HG03432 (cell line): ENCODE results near the gene FUBP3.

Experiments used
- ATAC-seq: cut with Tn5 transposase; IDR thresholded peaks from one replicate; pipeline ENCODE4 v1.9.1; 2021; ENCODE audit warnings: mild to moderate bottlenecking, moderate library complexity; ENCODE audit not compliant: unreplicated experiment

Gene FUBP3

DNA sequence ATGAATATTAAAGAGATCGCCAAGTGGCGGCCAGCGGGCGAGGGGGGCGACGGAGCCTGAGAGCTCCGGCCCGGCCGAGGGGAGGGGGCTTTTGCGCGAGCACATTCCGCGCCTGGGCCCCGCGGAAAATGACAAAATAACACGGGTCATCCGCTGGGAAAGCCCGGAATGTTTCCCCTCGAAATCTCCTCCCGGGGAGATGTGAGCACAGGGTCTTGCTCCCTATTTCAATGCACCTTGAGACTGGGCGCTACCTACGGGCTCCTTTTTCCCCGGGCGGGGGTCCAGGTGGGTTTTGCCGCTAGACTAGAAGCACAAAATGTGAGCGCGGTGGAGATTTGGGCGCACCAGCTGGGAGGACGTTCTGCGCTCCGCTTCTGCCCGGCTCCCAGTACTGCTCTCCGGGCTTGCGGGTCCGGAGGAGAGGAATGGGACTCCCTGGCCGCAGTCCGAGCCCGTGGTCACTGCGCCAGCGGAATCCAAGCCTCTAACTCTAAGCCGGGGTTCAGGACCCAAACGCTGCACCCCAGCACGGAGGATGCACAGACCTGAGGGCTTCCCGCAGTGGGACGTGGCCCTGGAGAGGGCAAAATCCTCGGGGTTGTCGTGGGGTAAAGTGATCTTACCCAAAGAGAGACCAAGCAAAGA, 82.2 kb downstream of the FUBP3 start:
- ATAC-seq = no peak

DNA sequence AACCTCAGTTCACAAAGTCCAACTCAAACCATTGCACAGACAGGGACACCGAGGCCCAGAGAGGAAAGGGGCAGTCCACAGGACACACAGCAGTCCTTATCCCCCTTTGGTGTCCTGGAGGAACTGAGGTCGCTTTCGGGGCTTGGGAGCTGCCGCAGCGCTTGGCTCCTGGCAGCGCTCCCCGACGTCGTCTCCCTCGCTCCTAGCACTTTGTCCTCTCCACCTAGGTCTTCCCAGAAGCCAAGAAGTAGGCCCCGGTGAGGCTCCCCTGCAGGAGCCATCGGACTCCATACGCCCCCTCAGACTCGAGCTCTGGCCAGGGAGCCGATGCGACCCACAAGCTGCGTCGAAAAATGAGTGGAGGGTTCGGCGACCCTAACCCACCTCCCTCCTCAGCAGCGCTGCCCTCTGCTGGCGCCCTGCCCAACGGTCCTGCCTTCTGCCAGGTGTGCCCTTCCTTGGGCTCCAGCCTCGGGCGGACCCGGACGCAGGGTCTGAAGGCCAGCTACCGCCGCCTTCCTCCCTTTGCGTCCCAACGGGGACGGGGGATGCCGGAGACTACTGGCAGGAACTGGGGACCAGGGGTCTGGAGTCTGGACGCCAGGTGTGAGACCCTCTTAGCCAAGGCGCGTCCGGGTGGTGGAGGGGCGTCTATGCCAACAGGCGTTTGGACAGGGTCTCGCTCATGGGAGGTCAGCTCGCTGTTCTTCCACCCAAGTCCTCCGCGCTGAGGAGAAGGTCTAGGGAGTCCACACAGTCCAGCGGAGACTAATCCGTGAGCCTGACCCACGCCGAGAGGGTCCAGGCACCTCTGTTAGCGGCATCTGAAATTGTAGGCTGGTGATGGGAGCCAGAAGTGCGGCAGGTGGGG, 83.0 kb downstream of the FUBP3 start:
- no peak for ATAC-seq

DNA sequence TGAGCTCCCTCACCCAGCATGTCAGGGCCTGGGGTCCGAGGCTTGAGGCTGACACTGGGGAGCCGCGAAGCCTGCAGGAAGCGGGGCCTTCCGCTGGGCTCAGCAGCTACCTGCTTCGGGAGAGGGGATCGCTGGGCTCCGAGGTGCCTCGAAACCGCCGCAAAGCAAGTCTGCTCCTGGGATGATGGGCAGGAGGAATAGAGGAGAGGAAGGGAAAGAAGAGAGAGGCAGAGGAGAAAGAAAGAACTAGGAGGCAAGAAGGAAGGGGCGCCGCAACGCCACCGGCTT, 83.5 kb downstream of the FUBP3 start:
- no peak for ATAC-seq

DNA sequence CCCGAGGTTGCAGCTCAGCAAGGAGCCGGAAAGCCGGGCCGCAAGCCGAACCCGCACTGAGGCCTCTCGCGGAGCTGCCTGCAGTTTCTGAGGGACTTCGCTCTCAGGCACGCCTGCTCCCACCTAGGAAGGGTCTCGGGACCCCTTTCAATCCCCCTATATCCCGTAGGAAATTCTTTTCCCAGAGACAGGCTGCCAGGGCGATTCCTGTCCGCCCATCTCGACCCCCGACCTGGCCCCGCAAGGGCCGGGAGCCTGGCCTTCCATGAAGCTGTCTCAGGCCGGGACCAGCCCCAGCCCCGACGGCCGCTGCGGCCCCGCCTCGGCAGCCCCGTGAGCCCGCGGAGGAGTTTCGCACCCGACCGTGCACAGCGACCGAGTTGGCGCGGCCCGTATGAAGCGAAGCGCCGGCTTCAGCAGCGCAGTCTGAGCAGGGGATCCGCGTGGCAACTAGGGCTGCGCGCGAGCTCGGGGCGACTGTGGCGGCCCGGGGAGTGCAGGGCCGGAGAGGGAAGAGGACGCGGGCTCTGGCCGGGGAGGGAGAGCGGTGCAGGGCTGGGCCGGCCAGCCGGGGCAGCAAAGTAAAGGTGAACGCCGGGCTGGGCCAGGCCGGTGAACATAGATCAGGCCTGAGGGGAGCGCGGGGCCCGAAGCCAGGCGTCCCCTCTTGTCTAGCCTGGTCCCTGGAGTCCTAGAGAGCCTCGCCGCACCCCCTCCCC, 84.0 kb downstream of the FUBP3 start:
- no peak for ATAC-seq

DNA sequence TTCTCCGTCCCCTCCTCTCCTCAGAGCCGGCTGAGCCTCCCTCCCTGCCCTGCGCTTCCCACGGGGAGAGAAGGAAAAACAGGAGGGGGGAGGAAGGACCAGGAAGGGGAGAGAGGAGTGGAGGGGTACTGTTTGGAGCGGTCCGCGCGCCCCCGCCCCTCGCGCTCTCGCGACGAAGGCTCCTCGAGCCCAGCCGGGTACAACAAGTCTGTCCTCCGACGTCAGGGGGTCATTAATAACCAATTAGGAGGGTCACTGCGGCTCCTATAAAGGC, 84.5 kb downstream of the FUBP3 start:
- no peak for ATAC-seq

DNA sequence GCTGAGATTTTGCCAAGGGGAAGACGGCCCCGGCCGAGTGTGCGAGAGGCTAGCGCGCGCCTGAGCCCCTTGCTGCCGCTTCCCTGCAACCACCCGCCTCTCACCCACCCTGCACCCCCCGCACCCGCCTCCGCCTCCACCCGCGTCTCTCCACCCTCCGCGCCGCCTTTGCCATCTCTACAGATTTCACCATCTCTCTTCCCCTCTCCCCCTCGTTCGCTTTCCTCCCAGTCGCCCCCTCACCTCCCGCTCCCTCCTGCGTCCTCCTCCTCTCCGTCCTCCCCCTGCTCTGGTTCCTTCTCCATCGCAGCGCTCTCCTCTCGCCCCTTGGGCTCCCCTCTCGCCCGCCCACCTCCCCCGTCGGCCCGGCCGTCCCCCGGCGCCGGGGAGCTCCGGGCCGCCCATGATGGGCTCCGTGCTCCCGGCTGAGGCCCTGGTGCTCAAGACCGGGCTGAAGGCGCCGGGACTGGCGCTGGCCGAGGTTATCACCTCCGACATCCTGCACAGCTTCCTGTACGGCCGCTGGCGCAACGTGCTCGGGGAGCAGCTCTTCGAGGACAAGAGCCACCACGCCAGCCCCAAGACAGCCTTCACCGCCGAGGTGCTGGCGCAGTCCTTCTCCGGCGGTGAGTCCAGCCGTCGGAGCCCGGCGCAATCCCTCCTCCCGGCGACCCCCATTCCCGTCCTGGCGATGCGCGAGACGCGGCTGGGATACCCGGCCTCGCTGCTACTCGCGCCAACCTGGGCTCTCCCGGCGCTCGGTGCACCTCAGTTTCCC, 85.1 kb downstream of the FUBP3 start, which contains the start of gene PRDM12:
Gene PRDM12, plus strand, starts transcription at position 344 of the 778 bp plus-strand sequence. Its CDS starts 60 bp downstream, at position 404.
- ATAC-seq = no peak

DNA sequence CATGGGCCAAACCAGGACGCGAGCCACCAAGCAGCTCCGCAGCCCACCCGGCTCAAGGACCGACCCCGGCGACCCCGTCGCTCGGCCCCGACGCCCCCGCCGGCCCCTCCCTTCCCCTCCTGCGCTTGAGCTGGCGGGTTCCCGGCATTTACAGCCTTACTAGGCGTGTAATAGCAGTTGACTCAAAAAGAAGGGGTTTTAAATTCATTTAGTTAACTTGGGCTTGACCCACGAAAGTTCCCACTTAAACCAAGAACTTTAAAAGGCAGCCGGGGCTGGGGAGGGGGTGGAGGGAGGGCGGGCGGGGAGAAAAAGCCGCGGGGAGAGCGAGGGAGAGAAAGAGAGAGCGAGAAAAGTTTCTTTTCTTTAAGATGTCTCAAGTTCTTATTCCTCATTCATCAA, 85.7 kb downstream of the FUBP3 start:
- no peak for ATAC-seq

DNA sequence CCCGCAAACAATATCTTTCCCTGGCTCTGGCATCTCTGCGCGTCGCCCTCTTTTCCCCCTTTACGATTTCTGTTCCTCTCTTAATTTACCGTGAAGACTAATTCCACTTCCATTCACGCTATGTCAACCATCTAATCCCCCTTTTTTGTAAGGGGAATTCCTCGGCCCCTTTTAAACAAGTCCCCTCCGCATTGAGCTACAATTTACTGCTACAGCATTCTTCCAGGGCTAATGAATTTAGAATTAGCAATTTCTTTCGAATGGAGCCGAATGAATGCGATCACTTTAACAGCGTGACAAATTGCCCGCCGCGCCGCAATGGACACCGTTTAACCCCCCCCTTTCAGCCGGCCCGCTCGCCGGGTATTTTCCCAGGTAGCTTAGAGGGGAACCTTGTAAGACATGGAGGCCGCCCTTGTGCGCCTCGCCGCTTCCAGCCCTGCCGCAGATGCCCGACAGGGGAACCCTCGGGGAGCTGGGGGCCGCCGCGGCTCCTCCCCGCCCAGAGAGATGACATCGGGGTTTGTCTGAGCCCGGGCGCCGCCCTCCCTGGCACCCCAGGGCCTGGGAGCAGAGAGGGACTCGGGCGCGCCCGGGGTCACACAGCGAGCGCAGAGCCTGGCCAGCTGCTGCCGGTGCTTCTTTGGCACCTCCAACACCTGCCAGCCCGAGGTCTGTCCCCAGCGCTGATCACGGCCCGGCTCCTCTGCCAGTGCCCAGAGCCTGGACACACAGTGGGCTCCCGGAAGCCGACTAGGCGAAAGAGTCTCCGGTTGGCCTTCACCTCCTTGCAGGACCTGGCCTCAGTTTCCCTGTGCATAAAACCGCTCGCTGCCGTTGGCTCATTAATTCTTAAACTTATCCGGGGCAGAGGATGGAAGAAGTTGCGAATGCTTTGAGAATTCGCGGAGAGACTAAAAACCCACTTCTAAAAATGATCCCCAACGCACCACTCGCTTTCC, 86.3 kb downstream of the FUBP3 start:
- no peak for ATAC-seq

DNA sequence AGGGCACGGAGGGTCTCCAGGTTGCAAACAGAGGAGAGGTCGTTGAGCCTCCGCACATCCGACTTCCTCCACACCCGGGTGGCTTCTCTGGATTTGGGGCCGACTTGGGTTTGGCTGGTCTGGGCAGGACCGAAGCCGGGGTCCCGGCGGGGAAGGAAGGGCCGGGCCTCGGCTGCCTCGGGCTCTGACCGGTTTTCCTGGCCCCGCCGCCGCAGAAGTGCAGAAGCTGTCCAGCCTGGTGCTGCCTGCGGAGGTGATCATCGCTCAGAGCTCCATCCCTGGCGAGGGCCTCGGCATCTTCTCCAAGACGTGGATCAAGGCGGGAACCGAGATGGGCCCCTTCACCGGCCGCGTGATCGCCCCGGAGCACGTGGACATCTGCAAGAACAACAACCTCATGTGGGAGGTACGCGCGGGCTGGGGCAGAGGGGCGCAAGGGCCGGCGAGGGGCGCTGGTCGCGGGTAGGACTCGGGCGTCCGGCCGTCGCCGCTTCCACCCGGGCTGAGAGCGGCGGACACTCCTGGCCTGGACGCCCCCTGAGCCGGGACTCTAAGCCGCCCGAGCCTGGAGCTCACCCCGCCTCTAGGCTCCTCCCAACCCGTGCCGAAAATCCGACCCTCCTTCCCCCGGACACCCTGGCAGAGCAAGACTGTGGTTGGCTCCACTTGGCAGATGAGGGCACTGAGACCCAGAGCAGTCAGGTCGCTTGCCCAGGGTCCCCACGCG, 87.2 kb downstream of the FUBP3 start:
- no peak for ATAC-seq

DNA sequence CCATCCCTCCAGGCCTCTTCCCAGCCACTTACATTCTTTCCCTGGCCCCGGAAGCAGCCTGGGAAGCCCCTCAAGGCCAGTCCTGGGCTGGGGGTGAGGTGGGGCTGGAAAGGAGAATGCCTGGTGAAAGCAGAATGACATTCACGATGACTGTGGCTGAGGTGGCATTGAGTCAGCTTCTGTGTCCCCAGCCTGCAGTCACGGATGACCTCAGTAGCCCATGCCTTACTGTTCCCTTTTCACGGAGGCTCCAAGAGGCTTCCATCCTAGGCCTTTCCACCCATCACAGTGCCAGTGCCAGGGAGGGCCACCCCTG, 87.7 kb downstream of the FUBP3 start:
- no peak for ATAC-seq

DNA sequence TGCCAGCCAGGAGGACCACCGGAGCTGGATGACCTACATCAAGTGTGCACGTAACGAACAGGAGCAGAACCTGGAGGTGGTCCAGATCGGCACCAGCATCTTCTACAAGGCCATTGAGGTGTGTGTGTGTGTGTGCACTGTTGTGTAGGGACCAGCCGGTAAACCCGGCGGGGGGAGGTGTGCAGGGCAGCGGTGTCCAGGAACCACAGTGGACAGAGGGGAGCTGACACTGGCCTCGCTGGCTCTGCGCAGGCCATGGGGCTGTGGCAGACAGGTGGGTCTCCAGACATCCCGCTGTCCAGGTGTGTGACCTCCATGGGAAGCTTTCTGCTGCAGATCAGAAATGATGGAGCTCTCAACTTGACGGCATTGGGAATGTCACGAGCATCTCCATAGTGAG, 88.8 kb downstream of the FUBP3 start:
- no peak for ATAC-seq

DNA sequence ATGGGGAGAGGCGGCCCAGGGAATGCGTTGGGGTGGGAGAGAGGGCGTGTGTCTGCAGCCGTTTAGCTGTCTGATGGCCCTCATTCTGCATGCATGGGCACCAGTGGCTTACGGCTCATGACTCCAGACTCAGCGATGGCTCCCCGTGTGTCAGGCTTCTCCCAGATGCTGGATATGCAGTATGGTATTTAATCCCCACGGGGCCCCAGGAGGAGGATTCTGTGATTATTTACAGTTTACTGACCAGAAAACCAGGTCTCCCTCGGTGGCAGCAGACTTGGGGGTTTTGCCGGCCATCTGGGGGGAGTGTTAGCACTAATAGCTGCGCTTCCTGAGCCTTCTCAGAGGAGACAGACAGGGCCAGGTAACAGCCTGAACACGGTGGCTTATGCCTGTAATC, 89.3 kb downstream of the FUBP3 start:
- no peak for ATAC-seq

DNA sequence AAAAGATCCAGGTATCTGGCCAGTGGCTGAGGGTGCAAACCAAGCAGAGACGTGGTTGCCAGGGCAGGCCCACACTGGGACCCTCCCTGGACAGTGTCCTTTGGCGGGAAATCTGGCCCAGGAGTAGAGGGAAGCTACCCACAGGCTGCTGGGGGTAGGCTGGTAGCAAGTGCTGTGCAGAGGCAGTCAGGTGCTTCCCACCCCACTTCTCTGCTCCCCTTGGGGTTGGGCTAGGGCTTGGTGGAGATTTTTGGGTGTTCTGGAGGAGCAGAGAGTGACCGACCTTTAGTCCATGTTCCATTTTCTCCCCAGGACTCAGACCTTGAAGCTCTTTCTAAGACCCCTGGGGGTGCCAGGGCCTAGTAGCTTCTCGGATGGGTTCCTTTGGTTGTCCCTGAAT, 90.6 kb downstream of the FUBP3 start:
- no peak for ATAC-seq

DNA sequence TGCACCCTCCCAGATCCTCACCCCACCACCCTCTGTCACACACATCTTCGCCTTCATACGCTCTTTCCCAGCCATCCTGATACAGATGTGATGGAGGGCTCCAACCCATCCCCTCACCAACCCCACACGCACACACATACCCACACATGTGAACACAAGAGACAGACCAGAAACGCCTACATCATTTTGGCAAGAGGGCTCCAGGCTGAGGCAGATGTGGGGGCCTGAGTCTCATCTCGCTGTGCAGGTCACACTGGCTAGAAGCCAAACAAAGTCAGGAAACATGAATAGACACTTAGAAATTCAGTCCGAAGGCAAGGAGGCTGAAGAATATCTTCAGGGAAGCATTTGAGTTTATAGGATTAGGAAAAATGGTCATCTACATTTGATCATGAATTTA, 91.3 kb downstream of the FUBP3 start:
- no peak for ATAC-seq

DNA sequence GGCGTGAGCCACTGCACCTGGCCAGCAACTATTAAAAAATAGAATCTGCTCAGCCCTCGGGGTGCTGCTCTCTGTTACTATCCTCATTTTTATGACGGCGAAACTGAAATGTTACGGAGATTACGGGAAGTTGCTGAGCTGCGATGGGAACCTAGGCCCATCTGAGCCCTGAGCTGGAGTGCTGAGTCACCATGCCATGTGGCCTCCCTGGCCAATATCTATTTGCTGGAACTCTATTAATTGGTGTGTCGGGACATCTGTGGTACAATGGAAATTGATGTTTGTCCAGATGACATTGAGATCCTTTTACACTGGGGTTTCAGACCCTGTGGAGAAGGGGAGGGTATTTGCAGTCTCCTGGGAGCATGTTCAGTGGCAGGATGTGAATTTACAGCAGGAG, 93.1 kb downstream of the FUBP3 start:
- no peak for ATAC-seq

DNA sequence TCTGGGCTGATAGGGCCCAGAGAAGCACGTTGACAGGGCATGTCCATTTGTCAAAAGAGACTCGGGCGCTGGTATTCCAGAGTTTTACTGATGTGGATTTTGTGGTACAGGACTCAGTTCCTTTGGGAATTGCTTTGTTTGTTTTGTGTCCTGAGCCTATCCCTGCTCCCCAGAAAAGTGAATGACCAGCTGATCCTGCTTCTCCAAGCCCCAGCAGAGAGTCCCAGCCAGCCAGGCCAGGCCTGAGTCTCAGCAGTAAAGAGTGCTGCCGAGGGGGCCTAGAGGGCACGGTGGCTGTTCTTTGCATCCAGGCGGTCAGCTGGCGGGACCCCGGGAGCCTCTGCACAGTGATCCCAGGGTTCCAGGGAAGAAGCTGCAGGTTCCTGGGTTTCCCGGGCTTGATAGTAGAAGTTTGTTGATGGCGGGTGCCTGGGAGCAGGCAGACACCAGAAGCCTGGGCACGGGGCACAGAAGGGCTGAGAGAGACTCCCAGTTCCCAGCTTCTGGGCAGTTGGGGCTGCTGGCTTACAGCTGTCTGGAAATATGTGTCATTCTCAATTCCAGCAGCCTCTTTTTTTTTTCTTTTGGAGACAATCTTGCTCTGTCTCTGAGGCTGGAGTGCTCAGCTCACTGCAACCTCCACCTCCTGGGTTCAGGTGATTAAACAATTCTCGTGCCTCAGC, 93.7 kb downstream of the FUBP3 start:
- no peak for ATAC-seq

DNA sequence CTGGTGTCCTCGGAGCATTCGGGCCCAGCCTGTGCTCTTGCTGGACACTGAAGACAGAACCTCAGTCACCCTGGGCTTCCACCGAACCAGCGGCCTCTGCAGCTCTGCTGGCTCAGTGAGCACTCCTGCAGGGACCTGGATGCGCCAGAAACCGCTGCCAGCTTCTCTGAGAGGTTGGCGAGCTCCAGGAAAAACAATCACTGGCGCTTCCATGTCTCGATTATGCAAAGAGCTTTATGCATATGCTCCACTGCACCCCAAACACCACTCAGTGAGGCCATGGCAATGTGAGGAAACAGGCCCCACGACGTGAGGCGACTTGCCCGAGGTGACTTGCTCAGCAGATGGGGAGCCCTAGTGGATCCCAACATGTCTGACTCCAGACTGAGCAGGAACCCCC, 96.0 kb downstream of the FUBP3 start:
- ATAC-seq = no peak

DNA sequence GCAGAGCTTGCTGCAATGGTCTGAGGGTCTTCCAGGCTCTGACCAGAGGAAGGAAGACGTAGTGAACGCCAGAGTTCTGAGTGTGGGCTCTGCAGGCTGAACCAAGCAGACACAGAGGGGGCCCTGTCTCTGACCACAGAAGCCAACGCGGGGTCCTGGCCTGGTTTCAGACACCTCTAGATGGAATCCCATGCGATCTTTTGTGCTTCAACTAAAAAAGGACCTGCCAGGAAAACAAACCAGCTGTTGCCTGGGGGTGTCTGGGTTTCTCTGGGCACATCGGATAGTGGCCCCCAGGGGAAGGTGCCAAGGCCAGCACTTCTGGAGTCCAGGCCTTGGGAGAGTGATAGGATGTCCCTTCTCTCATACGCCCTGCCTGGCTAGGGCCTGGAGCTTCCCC, 97.9 kb downstream of the FUBP3 start:
- no peak for ATAC-seq
